GM12874 (cell line): ENCODE results near the gene EEF1AKMT2.

Experiments used
- TF ChIP-seq, protein P1 (sequence below): IDR thresholded peaks from 2 replicates; pipeline ENCODE4 v1.5.1; 2011; ENCODE audit warnings: low read depth, mild to moderate bottlenecking, control low read depth, low read length, moderate library complexity; ENCODE audit not compliant: insufficient read depth

Gene EEF1AKMT2

GRCh38 chr10:124734311-124735166 lies 57.1 kb downstream of the EEF1AKMT2 start:
- TF ChIP-seq, protein P1, sequence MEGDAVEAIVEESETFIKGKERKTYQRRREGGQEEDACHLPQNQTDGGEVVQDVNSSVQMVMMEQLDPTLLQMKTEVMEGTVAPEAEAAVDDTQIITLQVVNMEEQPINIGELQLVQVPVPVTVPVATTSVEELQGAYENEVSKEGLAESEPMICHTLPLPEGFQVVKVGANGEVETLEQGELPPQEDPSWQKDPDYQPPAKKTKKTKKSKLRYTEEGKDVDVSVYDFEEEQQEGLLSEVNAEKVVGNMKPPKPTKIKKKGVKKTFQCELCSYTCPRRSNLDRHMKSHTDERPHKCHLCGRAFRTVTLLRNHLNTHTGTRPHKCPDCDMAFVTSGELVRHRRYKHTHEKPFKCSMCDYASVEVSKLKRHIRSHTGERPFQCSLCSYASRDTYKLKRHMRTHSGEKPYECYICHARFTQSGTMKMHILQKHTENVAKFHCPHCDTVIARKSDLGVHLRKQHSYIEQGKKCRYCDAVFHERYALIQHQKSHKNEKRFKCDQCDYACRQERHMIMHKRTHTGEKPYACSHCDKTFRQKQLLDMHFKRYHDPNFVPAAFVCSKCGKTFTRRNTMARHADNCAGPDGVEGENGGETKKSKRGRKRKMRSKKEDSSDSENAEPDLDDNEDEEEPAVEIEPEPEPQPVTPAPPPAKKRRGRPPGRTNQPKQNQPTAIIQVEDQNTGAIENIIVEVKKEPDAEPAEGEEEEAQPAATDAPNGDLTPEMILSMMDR = no peak

DNA sequence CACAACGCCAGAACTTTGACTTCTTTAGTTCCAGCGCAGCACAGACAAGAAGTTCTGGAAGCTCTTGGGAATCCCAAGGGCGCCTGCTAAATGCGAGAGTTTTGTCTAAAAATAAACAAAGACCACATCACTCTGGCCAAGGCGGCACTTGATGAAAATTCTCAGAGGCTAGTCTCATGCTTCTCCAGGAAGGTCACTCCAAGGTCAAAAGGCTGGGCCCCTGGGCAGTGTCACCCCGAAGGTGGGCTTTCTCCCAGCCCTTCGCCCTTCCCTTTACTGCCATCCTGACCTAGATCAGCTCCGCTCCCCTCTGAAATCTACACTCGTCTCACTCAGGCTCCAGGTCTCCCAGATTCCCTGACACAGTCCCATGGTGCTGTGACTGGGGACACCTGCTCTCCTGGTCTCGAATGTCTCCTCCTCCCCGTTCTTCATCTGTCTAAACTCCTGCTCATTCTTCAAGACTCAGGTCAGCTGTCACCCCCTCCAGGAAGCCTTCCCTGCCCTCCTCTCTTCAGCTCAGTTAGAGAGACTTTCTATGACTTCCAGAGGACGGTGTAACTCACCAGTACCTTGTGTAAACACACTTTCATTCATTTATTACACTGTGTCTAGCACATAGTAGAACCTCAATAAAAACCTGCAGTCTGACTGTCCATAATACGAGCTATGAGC lies 58.0 kb downstream of the EEF1AKMT2 start:
- TF ChIP-seq, protein P1 = no peak

DNA sequence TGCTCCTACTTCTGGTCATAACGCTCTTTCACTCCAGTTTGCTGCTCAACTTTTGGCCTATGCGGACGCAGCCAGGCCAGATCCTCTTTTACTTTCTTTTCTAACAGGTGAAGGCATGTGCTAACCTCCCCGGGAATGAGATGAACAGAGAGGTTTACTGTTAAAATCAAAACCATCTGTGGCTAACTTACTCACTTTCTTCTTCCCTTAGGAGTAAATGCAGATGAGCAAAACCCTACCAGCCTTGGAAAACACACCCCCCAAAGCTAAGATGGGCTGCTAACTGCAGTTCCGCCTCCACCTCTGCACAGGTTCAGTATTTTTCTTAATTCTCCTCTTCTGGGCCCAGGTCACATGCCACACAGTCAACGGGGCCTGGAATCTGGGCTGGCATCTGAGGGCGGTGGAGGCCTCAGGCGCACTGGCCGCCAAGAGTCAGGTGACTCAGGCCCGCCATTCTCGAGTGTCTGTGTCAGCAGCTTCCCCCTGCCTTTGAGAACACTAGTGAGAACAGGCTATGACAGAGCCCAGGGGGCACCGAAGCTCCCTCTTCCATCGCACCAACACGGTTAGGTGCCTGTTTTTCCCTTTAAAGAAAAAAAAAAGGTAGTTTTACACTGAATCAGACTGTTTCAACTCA lies 58.6 kb downstream of the EEF1AKMT2 start:
- TF ChIP-seq, protein P1 = no peak

GRCh38 chr10:124731551-124731950 lies 60.1 kb downstream of the EEF1AKMT2 start:
- TF ChIP-seq, protein P1 = no peak

DNA sequence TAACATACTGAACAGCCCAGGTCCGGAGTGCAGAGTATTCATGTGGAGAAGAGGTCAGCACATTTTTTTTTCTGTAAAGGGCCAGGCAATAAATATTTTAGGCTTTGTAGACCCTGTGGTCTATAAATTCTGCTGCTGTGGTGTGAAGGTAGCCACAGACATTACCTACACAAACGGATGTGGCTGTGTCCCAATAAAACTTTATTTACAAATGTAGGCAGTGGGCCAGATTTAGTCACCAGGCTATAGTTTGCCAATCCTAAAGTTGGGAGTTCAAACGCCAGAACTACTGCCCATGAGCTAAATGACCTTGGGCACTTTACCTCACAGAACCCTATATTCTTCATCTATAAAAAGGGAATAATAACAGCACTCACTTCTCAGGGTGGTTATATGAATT lies 60.9 kb downstream of the EEF1AKMT2 start:
- TF ChIP-seq, protein P1 = no peak

GRCh38 chr10:124728830-124729661 lies 62.6 kb downstream of the EEF1AKMT2 start:
- TF ChIP-seq, protein P1 = no peak
